ENCODE data around the gene FAM168B. TPM values are rescaled to one million over a fixed set of nuclear protein-coding genes. Genes with fewer than 3 reads are reported as not detected.

Gene FAM168B
- polyA plus RNA-seq, 1 of the 3 experiments (the other 2 are of a cell fraction) = 72.7 TPM

GRCh38 chr2:131040661-131041401 lies 52.4 kb downstream of the FAM168B start:
- DNase-seq = no peak
- H3K9ac ChIP-seq = no peak overlapping the region
- CTCF ChIA-PET = interaction anchor here (0.8 to 1.1 kb wide), 2 partner anchors 9 to 452 kb away, joined by 3 to 4 read pairs; no protein-coding TSS in a partner anchor

More at GRCh38 chr2:131040661-131041401, 52.4 kb downstream of the FAM168B start:
- H3K4me1 ChIP-seq (ENCODE audit: control insufficient read depth in 1 of 2, insufficient read depth in 2 of 2, low read depth in 1 of 2, low read length in 1 of 2) = peaks cover 0 to 36% of the 10 kb centered on the region in 2 experiments; a peak in 1 of 4 replicates
- no peak overlapping the region for H2AFZ ChIP-seq (ENCODE audit: low read depth)
- no peaks in the 10 kb centered on the region for H3K27me3 ChIP-seq (ENCODE audit: insufficient read depth)
- H3K27ac ChIP-seq (ENCODE audit: low read depth in 2 of 2, low read length in 1 of 2) = no peak overlapping the region; a peak in 1 of 4 replicates
- 88% methylated on average over 19 of the region's 23 CpGs for WGBS (ENCODE audit: low lambda C conversion rate)
- H3K36me3 ChIP-seq (replicated peaks in 1 of 2; ENCODE audit: control insufficient read depth in 1 of 2, insufficient read depth in 2 of 2, low read length in 1 of 2) = peaks cover 0 to under 1% of the 10 kb centered on the region in 2 experiments
- no peaks in the 10 kb centered on the region for H4K20me1 ChIP-seq (ENCODE audit: insufficient read depth)
- H3K79me2 ChIP-seq (ENCODE audit: insufficient read depth) = no peaks in the 10 kb centered on the region
- no peaks in the 10 kb centered on the region for H3K9me2 ChIP-seq
- H3K4me3 ChIP-seq (ENCODE audit: low read depth in 2 of 2, low read length in 1 of 2) = no peak overlapping the region
- no peak overlapping the region for H3K4me2 ChIP-seq
- POLR2A ChIA-PET = no interaction called here
- no peaks in the 10 kb centered on the region for H3K9me3 ChIP-seq
- H3F3A ChIP-seq (replicated peaks; ENCODE audit: insufficient read depth) = no peaks in the 10 kb centered on the region
- TF ChIP-seq TEAD4 (IDR thresholded peaks at IDR 0.05; ENCODE audit: borderline replicate concordance, insufficient read depth) = no peak
- no peak for TF ChIP-seq MEF2A (IDR thresholded peaks at IDR 0.05; ENCODE audit: borderline replicate concordance, low read depth)
- TF ChIP-seq CTCF (IDR thresholded peaks at IDR 0.05) = no peak
- TF ChIP-seq, protein P1, sequence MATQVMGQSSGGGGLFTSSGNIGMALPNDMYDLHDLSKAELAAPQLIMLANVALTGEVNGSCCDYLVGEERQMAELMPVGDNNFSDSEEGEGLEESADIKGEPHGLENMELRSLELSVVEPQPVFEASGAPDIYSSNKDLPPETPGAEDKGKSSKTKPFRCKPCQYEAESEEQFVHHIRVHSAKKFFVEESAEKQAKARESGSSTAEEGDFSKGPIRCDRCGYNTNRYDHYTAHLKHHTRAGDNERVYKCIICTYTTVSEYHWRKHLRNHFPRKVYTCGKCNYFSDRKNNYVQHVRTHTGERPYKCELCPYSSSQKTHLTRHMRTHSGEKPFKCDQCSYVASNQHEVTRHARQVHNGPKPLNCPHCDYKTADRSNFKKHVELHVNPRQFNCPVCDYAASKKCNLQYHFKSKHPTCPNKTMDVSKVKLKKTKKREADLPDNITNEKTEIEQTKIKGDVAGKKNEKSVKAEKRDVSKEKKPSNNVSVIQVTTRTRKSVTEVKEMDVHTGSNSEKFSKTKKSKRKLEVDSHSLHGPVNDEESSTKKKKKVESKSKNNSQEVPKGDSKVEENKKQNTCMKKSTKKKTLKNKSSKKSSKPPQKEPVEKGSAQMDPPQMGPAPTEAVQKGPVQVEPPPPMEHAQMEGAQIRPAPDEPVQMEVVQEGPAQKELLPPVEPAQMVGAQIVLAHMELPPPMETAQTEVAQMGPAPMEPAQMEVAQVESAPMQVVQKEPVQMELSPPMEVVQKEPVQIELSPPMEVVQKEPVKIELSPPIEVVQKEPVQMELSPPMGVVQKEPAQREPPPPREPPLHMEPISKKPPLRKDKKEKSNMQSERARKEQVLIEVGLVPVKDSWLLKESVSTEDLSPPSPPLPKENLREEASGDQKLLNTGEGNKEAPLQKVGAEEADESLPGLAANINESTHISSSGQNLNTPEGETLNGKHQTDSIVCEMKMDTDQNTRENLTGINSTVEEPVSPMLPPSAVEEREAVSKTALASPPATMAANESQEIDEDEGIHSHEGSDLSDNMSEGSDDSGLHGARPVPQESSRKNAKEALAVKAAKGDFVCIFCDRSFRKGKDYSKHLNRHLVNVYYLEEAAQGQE (IDR thresholded peaks at IDR 0.05; ENCODE audit: low read depth, low read length) = no peak
- TF ChIP-seq FOSL2 (IDR thresholded peaks at IDR 0.05; ENCODE audit: borderline replicate concordance, low read depth) = no peak
- TF ChIP-seq CHD2 (IDR thresholded peaks at IDR 0.05; ENCODE audit: low read length, partially characterized antibody) = no peak
- TF ChIP-seq MXI1 (IDR thresholded peaks at IDR 0.05; ENCODE audit: low read depth, low read length) = no peak
- TF ChIP-seq RCOR1 (IDR thresholded peaks at IDR 0.05; ENCODE audit: low read length) = no peak
- TF ChIP-seq, protein P2, sequence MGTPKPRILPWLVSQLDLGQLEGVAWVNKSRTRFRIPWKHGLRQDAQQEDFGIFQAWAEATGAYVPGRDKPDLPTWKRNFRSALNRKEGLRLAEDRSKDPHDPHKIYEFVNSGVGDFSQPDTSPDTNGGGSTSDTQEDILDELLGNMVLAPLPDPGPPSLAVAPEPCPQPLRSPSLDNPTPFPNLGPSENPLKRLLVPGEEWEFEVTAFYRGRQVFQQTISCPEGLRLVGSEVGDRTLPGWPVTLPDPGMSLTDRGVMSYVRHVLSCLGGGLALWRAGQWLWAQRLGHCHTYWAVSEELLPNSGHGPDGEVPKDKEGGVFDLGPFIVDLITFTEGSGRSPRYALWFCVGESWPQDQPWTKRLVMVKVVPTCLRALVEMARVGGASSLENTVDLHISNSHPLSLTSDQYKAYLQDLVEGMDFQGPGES (IDR thresholded peaks at IDR 0.05; ENCODE audit: low read depth, low read length) = no peak
- no peak for TF ChIP-seq SMC3 (IDR thresholded peaks at IDR 0.05; ENCODE audit: low read depth, low read length)
- no peak for TF ChIP-seq EP300 (IDR thresholded peaks at IDR 0.05; ENCODE audit: borderline replicate concordance in 1 of 2, low read depth in 1 of 2, low read length in 1 of 2)
- no peak for TF ChIP-seq RFX5 (IDR thresholded peaks at IDR 0.05; ENCODE audit: low read length)
- no peak for TF ChIP-seq GABPA (IDR thresholded peaks at IDR 0.05; ENCODE audit: low read depth)
- TF ChIP-seq NFIC (IDR thresholded peaks at IDR 0.05; ENCODE audit: borderline replicate concordance) = no peak
- no peak for TF ChIP-seq YY1 (IDR thresholded peaks at IDR 0.05; ENCODE audit: low read depth)
- no peak for TF ChIP-seq POLR2AphosphoS5 (IDR thresholded peaks at IDR 0.05; ENCODE audit: low read depth, low read length)
- no peak for TF ChIP-seq FOXJ3 (CRISPR knock-in tag; IDR thresholded peaks at IDR 0.05)
- no peak for TF ChIP-seq ELF1 (IDR thresholded peaks at IDR 0.05)

All from SK-N-SH (cell line).